ACHN (cell line): ENCODE data around the gene CKAP2L.
A peak's percentile ranks its signal among the peaks of the same experiment; 100 is the strongest.
"Not testable (repeated sequence)": the region's sequence is repeated elsewhere in the genome, so short reads cannot be mapped to it uniquely, and the experiment has no call there.

Experiments used
- DNase-seq: peaks from one replicate; pipeline ENCODE4 v3.0.0-alpha.2; 2015
- in situ Hi-C: cut with HindIII; loops from 2 replicates; pipeline ENCODE4 v1.10.0; 2017; ENCODE audit warnings: low sequenced_read_pairs, low pct_ligation_motif_present, low pct_unique_long_range_greater_than_20kb

Gene CKAP2L

DNA sequence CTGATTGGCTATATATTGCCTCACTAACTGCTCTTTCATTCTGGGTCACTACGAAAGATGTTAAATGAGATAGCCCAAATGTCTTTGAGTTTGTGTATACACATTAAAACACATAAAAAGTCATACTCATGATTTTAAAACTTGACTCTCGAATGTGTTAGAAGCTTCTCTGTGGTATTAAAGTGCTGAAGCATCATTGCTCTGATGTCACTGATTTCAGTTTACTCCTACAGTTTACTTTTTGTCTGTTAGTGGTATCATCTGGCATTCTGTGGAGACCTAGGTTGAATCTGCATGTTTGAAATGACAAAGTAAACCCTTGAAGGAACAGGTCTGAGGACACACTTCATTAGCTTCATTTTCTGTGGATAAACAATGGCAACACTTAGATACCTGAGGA, 32.9 kb downstream of the CKAP2L start:
- no peak for DNase-seq
- in situ Hi-C loops = no loop called here

DNA sequence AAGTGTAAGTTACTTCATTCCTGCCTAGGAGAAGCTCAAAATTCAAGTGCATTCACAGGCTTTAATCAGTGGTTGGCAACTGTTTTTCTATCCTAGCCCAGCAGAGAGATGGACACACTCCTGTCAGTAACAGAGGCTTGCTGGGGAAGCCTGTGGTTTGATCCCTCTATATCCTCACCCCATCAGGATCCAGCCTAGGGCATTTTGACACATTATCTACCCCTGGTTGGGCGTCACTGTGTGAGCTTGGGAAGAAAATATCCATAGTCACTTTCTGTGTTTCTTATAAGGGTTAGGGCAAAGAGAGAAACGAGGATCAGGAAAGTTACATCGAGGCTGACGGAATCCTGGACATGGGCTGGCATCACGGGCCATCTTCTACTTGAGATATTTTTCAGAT, 33.6 kb downstream of the CKAP2L start:
- in situ Hi-C loops = no loop called here
- DNase-seq = no peak

GRCh38 chr2:112730216-112730615, 34.2 kb downstream of the CKAP2L start:
- no peak for DNase-seq
- in situ Hi-C loops = no loop called here

DNA sequence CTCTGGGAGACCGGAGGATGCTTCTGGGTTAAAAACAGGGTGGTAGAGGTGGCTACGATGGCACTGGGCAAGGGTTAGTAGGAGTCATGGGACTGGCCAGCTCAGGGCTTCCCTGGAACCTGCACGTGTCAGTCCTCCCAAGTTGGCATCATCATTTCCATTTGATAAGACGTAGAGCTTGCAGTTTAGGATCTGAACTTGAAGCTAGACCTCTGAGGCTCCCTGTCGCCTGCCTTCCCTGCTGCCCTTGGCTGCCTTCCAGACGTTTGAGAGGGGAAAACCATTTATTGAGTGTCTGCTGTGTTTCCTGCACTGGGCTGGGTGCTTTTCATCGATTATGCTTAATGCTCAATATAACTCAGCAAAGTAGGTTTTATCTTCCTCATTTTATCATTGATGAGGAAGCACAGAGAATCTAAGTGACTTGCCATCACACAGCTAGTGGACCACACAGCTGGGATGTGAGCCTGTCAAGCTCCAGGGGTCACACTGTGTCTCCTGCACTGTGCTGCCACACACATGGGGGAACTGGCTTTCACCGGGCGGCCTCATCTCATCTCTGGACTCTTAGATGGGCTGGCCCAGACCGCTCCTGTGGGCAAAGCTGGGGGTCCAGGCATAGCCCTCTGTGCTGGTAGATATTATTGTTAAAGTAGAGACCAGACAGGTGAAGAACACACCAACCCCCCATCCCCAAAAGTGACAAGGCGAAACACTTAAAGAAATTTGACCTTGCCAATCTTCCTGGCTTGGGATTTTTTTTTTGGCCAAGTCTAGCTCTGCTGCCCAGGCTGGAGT, 35.8 kb downstream of the CKAP2L start:
- DNase-seq = no peak
- in situ Hi-C loops = no loop called here

GRCh38 chr2:112728029-112728362, 36.4 kb downstream of the CKAP2L start:
- in situ Hi-C loops = no loop called here
- no peak for DNase-seq

DNA sequence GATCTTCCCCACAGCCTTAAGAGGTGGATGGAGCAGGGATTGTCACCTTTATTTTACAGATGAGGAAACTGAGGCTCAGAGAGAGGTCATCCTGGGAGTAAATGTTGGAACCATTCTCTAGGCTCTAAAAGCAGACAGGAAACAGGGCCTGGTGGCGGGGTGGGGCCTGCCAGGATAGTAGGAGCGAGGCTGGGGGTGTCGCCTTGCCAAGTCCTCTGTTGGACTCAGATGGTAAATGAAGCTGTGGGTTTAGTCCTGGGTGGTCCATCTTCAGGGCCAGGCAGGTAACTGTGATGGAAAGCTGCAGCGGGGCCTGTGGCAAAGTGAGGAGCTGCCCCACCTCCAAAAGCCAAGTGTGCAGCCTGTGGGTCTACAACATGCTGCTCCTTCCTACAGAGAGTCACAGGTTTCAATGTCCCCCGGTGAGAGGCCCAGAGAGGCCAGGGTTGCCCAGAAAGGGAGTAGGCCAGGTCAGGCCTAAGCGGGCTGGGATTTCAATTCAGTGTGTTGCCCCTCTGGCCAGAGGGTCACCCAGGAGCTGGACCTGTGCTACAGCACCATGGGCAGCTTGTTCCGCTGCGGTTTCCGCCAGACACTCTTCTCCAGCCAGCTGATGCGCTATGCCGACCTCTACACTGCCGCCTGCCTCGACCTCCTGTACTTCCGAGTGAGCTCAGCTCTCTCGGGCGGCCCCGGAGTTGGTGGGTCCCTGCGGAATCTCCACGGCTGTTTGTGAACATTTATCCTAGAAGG, 37.0 kb downstream of the CKAP2L start:
- no peak for DNase-seq
- in situ Hi-C loops = no loop called here

DNA sequence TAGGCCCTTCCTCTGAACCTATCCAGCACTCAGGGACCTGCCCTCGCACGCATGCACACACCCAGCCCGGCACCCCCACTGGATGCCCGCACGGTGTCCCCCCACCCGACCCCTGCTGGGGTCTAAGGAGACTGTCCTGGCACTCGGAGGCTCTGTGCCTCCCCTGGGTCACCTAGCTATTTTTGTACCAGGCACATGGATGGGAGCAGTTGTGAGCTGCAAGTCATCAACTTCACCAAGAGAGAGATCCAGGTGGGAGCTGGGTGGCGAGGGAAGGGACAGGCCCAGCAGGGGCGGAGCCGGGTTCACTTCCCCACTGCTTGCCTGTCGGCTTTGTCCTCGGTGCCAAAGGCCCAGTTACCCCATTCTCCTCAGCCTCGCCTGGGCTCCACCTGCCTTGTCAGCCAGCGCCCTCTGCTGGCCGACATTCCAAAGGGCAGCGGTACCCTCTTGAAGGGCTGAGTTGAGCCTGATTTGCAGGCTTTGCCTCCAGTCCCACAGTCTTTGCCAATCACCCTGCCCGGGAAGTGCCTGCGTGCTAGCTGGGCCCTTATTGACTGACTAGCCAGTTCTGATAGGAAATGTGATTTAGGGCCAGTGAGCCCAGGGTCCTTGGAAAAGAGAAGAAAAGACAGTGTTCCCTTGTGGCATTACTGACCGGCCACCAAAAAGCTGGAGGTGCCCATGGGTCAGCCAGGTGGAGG, 37.8 kb downstream of the CKAP2L start:
- in situ Hi-C loops = no loop called here
- peak; percentile 94 for DNase-seq

DNA sequence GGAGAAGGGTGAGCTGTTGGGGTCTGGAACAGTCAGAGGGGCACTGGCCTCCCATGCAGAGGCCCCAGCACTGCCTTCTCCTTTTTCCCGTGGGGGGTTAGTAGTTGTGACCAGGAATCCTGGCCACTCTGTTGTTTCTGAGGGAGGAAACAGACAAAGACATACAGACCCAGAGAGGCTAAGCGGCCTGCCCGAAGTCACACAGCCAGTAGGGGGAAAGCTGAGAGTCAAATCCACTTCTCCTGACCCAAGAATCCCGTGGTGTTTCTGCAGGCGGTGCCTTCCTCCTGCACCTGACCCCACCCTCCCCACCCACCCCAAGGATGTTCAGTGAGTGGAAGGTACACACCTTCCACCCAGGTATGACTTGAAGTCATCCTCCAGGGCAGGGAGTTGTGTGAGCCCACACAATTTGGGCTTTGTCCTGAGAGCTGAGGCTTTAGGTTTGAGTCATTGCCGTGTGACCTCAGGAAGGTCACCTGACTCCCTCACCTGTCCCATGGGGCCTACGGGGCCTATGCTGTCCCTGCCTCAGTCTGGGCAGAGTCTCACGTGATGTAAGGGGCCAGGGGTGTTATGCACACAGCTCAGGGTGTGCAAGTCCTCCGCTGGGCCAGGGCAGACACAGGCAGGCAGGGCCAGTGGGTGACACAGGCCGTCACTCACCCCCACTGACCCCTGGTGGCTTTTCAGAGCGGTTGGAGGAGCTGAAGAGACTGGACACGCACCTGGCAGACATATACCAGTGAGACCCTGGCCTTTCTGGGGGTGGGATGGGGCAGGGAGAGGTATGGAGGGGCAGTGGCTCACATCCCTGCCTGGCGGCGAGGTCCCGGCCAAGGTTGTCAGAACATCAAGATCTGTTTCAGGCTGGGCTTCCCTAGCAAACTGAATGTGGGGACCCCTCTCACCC, 38.6 kb downstream of the CKAP2L start:
- DNase-seq = no peak
- in situ Hi-C loops = no loop called here

GRCh38 chr2:112724591-112725525, 39.6 kb downstream of the CKAP2L start:
- in situ Hi-C loops = no loop called here

GRCh38 chr2:112723995-112724394, 40.4 kb downstream of the CKAP2L start:
- in situ Hi-C loops = no loop called here
- DNase-seq = no peak

More at GRCh38 chr2:112724591-112725525, 39.6 kb downstream of the CKAP2L start:
- DNase-seq = peak; percentile 58

GRCh38 chr2:112723547-112723940, 40.9 kb downstream of the CKAP2L start:
- DNase-seq = no peak
- in situ Hi-C loops = no loop called here

- in situ Hi-C loops = no loop called here
- DNase-seq = no peak
These were observed 41.4 kb downstream of the CKAP2L start for GRCh38 chr2:112722816-112723546.

DNA sequence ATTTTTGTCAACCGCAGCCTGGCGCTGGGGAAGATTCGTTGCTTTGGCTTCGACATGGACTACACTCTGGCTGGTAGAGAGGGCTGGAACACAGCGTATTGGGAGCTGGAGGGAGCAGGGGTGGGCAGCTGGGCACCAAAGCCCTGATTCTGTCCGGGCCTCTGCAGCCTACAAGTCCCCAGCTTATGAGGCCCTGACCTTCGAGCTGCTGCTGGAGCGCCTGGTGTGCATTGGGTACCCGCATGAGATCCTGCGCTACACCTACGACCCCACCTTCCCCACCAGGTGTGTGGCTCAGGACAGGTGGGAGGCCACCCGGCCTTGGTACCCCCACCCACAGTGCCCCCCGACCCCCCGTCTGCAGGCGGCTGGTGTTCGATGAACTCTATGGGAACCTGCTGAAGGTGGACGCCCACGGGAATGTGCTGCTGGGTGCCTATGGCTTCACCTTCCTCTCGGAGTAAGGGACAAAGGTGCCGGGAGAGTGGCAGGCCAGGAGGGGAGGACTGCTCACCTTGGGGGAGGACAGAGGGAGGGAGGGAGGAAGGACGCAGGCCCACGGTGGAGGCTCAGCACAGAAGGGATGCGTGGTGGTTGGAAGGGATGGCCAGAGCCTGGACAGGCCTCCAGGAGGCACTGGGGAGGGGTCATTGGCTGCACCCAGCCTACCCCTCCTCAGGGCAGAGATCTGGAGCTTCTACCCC, 42.4 kb downstream of the CKAP2L start:
- no peak for DNase-seq
- in situ Hi-C loops = no loop called here

- no peak for DNase-seq
- in situ Hi-C loops = no loop called here
These were observed 43.6 kb downstream of the CKAP2L start, which contains the start of gene NT5DC4 for GRCh38 chr2:112720785-112721184. NT5DC4 (plus strand) TSS chr2:112721020; CDS start chr2:112721080, 60 bp downstream.

DNA sequence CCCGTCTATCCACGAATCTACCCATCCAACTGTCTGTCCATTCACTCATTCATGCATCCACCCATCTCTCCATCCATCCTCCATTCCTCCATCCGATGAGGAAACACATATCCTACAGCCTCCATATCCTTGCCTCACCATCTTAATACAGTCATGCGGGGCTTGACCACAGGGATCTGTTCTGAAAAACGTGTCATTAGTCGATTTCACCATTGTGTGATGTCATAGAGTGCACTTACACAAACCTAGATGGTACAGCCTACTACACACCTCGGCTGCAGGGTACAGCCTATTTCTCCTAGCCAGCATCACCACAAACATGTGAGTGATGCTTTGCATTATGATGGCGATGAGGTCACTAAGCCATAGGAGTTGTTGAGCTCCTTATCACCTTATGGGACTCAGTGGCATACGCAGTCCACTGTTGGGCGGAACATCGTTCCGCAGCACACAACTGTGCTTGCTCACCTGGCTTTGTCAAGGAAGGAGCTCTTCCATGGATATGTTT, 45.5 kb downstream of the CKAP2L start:
- in situ Hi-C loops = no loop called here
- no peak for DNase-seq

DNA sequence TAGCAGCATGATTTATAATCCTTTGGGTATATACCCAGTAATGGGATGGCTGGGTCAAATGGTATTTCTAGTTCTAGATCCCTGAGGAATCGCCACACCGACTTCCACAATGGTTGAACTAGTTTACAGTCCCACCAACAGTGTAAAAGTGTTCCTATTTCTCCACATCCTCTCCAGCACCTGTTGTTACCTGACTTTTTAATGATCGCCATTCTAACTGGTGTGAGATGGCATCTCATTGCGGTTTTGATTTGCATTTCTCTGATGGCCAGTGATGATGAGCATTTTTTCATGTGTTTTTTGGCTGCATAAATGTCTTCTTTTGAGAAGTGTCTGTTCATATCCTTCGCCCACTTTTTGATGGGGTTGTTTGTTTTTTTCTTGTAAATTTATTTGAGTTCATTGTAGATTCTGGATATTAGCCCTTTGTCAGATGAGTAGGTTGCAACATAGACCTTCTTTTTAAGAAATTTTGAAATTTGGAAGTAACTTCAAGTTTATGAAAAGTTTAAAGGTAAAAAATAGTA, 47.5 kb downstream of the CKAP2L start:
- in situ Hi-C loops = not testable (repeated sequence)

More for the DNA sequence above, 47.5 kb downstream of the CKAP2L start:
- not testable (repeated sequence) for DNase-seq
